CD1c-positive myeloid dendritic cell (primary cell): ENCODE measurements around the gene ARL5C.

Experiments
- DNase-seq: peaks from one replicate; pipeline ENCODE4 v3.0.0-alpha.2; 2016; ENCODE audit errors: extremely low spot score

The ARL5C gene

GRCh38 chr17:39165841-39166349 is at the start of gene ARL5C:
TSS of gene ARL5C (minus strand) at chr17:39166161. CDS start at chr17:39165760, 401 bp downstream.
- DNase-seq = no peak

GRCh38 chr17:39213852-39214251 is 47.9 kb upstream of the ARL5C start:
- DNase-seq = no peak

- no peak for DNase-seq
These were observed 47.0 kb upstream of the ARL5C start for GRCh38 chr17:39212841-39213480.

GRCh38 chr17:39212195-39212810 is 46.3 kb upstream of the ARL5C start:
- DNase-seq = peak; percentile 34

GRCh38 chr17:39210093-39210434 is 44.1 kb upstream of the ARL5C start:
- DNase-seq = no peak

- peak; percentile 88 for DNase-seq
These were observed 43.5 kb upstream of the ARL5C start for GRCh38 chr17:39209317-39210092.

- no peak for DNase-seq
These were observed 42.9 kb upstream of the ARL5C start for GRCh38 chr17:39208893-39209292.

- DNase-seq = peak; percentile 40
These were observed 42.2 kb upstream of the ARL5C start for GRCh38 chr17:39208136-39208535.

GRCh38 chr17:39205112-39205526 is 39.2 kb upstream of the ARL5C start:
- DNase-seq = no peak

- DNase-seq = no peak
These were observed 38.3 kb upstream of the ARL5C start for GRCh38 chr17:39204245-39204644.

- no peak for DNase-seq
These were observed 35.1 kb upstream of the ARL5C start for GRCh38 chr17:39200957-39201510.

GRCh38 chr17:39200070-39200879 is 34.3 kb upstream of the ARL5C start, which contains the start of gene RPL19:
TSS of gene RPL19 (plus strand) at chr17:39200283. CDS start at chr17:39200345, 62 bp downstream.
- peak; percentile 37 for DNase-seq

GRCh38 chr17:39199820-39200069 is 33.8 kb upstream of the ARL5C start:
- peak; percentile 97 for DNase-seq

GRCh38 chr17:39198186-39198566 is 32.2 kb upstream of the ARL5C start:
- peak; percentile 79 for DNase-seq

GRCh38 chr17:39197380-39198185 is 31.6 kb upstream of the ARL5C start, which contains the start of gene CACNB1:
TSS of gene CACNB1 (minus strand) at chr17:39197669. CDS start at chr17:39197495, 174 bp downstream.
- DNase-seq = peak; percentile 21

- no peak for DNase-seq
These were observed 30.9 kb upstream of the ARL5C start for GRCh38 chr17:39196808-39197291.

- DNase-seq = no peak
These were observed 30.4 kb upstream of the ARL5C start for GRCh38 chr17:39196241-39196807.

GRCh38 chr17:39195568-39196160 is 29.7 kb upstream of the ARL5C start:
- no peak for DNase-seq

GRCh38 chr17:39194985-39195524 is 29.1 kb upstream of the ARL5C start:
- no peak for DNase-seq
